Cardiac fibroblast (primary cell): Measurements from ENCODE around the gene ANKRD40CL.

Experiments used
- DNase-seq, 2 donors: peaks; one replicate each; pipeline versions ENCODE4 v3.0.0 to v3.0.0-alpha.2; 2010; ENCODE audit warnings: low read depth in 2 of 2
- H3K4me3 ChIP-seq, 2 donors: replicated peaks in 1 of 2; 1 replicate in 1 of 2; 2 replicates in 1 of 2; pipeline ENCODE4 v1.5.1; 2011; ENCODE audit warnings: low read depth in 2 of 2, low read length in 2 of 2, mild to moderate bottlenecking in 2 of 2, moderate library complexity in 1 of 2
- TF ChIP-seq, protein P1 (sequence below): IDR thresholded peaks from one replicate; pipeline ENCODE4 v1.5.1; 2011; ENCODE audit warnings: low read depth, mild to moderate bottlenecking, low read length, inconsistent platforms

ANKRD40CL gene

DNA sequence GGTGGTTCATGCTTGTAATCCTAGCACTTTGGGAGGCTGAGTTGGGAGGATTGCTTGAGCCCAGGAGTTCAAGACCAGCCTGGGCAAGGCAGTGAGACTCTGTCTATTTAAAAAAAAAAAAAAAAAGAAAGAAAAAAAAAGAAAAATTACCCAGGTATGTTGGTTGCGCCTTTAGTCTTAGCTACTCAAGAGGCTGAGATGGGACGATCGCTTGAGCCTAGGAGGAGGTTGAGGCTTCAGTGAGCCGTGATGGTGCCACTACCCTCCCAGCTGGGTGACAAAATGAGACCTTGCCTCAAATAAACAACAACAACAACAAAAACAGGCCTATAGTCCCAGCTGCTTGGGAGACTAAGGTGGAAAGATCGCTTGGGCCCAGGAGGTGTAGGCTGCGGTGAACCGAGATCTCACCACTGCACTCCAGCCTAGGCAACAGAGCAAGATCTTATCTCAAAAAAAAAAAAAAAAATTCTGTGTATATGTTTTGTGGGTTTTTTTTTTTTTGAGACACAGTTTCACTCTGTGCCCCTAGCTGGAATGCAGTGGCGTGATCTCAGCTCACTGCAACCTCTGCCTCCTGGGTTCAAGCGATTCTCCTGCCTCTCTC lies 12.5 kb upstream of the ANKRD40CL start:
- DNase-seq: no peak
- TF ChIP-seq, protein P1, sequence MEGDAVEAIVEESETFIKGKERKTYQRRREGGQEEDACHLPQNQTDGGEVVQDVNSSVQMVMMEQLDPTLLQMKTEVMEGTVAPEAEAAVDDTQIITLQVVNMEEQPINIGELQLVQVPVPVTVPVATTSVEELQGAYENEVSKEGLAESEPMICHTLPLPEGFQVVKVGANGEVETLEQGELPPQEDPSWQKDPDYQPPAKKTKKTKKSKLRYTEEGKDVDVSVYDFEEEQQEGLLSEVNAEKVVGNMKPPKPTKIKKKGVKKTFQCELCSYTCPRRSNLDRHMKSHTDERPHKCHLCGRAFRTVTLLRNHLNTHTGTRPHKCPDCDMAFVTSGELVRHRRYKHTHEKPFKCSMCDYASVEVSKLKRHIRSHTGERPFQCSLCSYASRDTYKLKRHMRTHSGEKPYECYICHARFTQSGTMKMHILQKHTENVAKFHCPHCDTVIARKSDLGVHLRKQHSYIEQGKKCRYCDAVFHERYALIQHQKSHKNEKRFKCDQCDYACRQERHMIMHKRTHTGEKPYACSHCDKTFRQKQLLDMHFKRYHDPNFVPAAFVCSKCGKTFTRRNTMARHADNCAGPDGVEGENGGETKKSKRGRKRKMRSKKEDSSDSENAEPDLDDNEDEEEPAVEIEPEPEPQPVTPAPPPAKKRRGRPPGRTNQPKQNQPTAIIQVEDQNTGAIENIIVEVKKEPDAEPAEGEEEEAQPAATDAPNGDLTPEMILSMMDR: no peak
- H3K4me3 ChIP-seq: no peak overlapping the region

GRCh38 chr17:50778988-50779387 lies 11.7 kb upstream of the ANKRD40CL start:
- DNase-seq: no peak
- H3K4me3 ChIP-seq: no peak overlapping the region
- TF ChIP-seq, protein P1: no peak

- no peak overlapping the region for H3K4me3 ChIP-seq
- TF ChIP-seq, protein P1: no peak
- DNase-seq: no peak
Measured at GRCh38 chr17:50778471-50778870, 11.2 kb upstream of the ANKRD40CL start.

GRCh38 chr17:50775926-50776325 lies 8.6 kb upstream of the ANKRD40CL start:
- DNase-seq: no peak
- TF ChIP-seq, protein P1: no peak
- no peak overlapping the region for H3K4me3 ChIP-seq

GRCh38 chr17:50774225-50774803 lies 7.0 kb upstream of the ANKRD40CL start:
- H3K4me3 ChIP-seq: no peak overlapping the region
- TF ChIP-seq, protein P1: no peak
- no peak for DNase-seq

- no peak overlapping the region for H3K4me3 ChIP-seq
- TF ChIP-seq, protein P1: no peak
- no peak for DNase-seq
Measured at GRCh38 chr17:50771991-50772785, 4.9 kb upstream of the ANKRD40CL start.
